Endodermal cell (in vitro differentiated cells): ENCODE results near the gene EPN3. TPM values are rescaled to one million over a fixed set of nuclear protein-coding genes. Genes with fewer than 3 reads are reported as not detected.

Experiments
- DNase-seq: peaks from one replicate; pipeline ENCODE4 v3.0.0-alpha.2; 2017
- H3K27ac ChIP-seq: 2 replicates; pipeline ENCODE4 v1.5.1; 2013; ENCODE audit warnings: mild to moderate bottlenecking, low read depth, low read length, moderate library complexity
- H3K27me3 ChIP-seq: 2 replicates; pipeline ENCODE4 v1.6.1; 2013; ENCODE audit warnings: mild to moderate bottlenecking, low read length, moderate library complexity; ENCODE audit not compliant: insufficient read depth, control insufficient read depth, poor library complexity, severe bottlenecking
- H3K36me3 ChIP-seq: 2 replicates; pipeline ENCODE4 v1.7.0; 2013; ENCODE audit warnings: mild to moderate bottlenecking, low read length, moderate library complexity; ENCODE audit not compliant: control insufficient read depth, insufficient read depth
- H3K4me1 ChIP-seq: one replicate; pipeline ENCODE4 v1.7.0; 2013; ENCODE audit warnings: low read length; ENCODE audit not compliant: control insufficient read depth, insufficient read depth
- H3K4me3 ChIP-seq: 2 replicates; pipeline ENCODE4 v1.5.1; 2013; ENCODE audit warnings: mild to moderate bottlenecking, low read length, moderate library complexity
- H3K9ac ChIP-seq: 2 replicates; pipeline ENCODE4 v1.6.1; 2013; ENCODE audit warnings: mild to moderate bottlenecking, low read length, moderate library complexity; ENCODE audit not compliant: poor library complexity, severe bottlenecking; ENCODE audit errors: extremely low read depth
- H3K9me3 ChIP-seq: 2 replicates; pipeline ENCODE4 v1.6.1; 2013; ENCODE audit warnings: mild to moderate bottlenecking, low read length, moderate library complexity; ENCODE audit not compliant: control insufficient read depth
- H3K27ac Mint-ChIP-seq: 2 replicates; pipeline ENCODE4 v1.8.0; 2020; ENCODE audit warnings: mixed read lengths
- H3K27me3 Mint-ChIP-seq: 2 replicates; pipeline ENCODE4 v1.8.0; 2021; ENCODE audit warnings: mild to moderate bottlenecking, mixed read lengths; ENCODE audit not compliant: insufficient read depth
- H3K36me3 Mint-ChIP-seq: 2 replicates; pipeline ENCODE4 v1.8.0; 2020; ENCODE audit warnings: low read depth, mixed read lengths
- H3K4me1 Mint-ChIP-seq: 2 replicates; pipeline ENCODE4 v1.8.0; 2020; ENCODE audit warnings: mixed read lengths
- H3K4me3 Mint-ChIP-seq: 2 replicates; pipeline ENCODE4 v1.8.0; 2020; ENCODE audit warnings: mild to moderate bottlenecking, moderate library complexity, mixed read lengths
- H3K9me3 Mint-ChIP-seq: 2 replicates; pipeline ENCODE4 v1.8.0; 2020; ENCODE audit warnings: mild to moderate bottlenecking, mixed read lengths
- CTCF ChIP-seq: fragments of 200-600 bp; sonication (generic); conservative IDR thresholded peaks from 2 replicates; pipeline ENCODE4 v1.5.0; 2021; ENCODE audit warnings: antibody characterized with exemption, mild to moderate bottlenecking
- WGBS, 2 experiments: methylation state at CpG; one replicate each; pipeline versions ENCODE4 v1.1.5 to v1.1.7; 2013; ENCODE audit warnings: missing lambda C conversion rate in 2 of 2, mixed read lengths in 1 of 2; ENCODE audit not compliant: insufficient coverage in 1 of 2, insufficient read length in 1 of 2; 5-methylcytosine and 5-hydroxymethylcytosine counted together
- total RNA-seq, 2 donors: library from RNA; stranded (reverse); fragmentation: NEBNext Ultra II Directional in 1 of 2; extraction: Animal tissue kit (Norgen Biotek cat#: 25700) in 1 of 2; gene quantifications; 2 replicates in 1 of 2; 3 replicates in 1 of 2; pipeline ENCODE4 v1.2.1, GENCODE V29; 2021

The EPN3 gene
- total RNA-seq, 2 donors from 2014 or later = 0.66 TPM; not detected in 1

DNA sequence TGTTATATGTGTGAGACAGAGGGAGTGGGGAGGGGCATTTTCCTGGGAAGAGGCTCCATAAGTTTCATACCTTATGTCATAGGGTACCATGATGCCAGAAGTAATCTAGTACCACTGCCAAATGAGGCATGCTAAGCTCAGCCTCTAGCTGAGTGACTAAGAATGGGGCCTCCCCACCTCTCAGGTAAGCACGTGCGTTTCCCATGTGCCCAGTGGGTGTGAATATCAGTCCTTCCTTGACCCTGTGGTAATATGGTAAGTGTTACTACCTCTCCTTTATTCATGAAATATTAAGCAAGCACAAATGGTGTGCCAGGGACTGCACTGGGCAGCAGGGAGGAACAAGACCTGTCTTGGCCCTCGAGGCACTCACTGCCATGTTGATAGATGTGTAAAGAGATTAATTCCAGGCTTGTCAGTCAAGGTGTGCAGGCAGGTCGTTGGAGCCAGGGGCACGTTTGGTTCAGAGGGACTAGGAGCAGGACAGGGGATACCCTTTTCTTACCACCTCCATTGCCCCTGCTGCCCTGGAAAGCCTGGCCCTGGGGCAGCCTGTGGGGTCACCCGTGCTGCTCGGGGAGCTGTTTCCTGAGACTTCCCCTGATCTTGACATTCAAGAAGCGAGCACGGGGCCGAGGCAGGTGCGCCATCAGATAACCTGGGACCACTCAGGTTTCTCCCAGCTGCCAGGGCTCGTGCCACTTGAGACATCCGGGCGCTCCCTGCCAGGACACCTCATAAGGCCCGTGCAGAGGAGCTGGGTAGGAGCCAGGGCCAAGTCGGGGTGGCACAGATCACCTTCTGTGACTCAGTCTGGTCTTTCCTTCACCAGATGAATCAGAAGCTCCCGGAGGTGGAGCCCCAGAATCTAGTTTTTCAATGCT lies 45.1 kb upstream of the EPN3 start:
- Histone ChIP-seq H3K4me3 (no peak overlapping the region), H3K9me3 (no peaks in the 10 kb centered on the region), H3K9ac (no peak overlapping the region), H3K4me1 (no peaks in the 10 kb centered on the region), H3K27me3 (no peaks in the 10 kb centered on the region), H3K27ac (no peak overlapping the region), H3K36me3 (peaks cover 21% of the 10 kb centered on the region)
- Mint-ChIP-seq H3K27ac (no peak overlapping the region), H3K27me3 (no peaks in the 10 kb centered on the region), H3K4me1 (no peaks in the 10 kb centered on the region), H3K9me3 (no peaks in the 10 kb centered on the region), H3K36me3 (peaks cover 20% of the 10 kb centered on the region), H3K4me3 (no peak overlapping the region)
- DNase-seq = no peak
- 91 to 97% methylated on average over 13 to 17 of the region's 17 CpGs for WGBS, 2 experiments
- TF ChIP-seq CTCF = no peak

DNA sequence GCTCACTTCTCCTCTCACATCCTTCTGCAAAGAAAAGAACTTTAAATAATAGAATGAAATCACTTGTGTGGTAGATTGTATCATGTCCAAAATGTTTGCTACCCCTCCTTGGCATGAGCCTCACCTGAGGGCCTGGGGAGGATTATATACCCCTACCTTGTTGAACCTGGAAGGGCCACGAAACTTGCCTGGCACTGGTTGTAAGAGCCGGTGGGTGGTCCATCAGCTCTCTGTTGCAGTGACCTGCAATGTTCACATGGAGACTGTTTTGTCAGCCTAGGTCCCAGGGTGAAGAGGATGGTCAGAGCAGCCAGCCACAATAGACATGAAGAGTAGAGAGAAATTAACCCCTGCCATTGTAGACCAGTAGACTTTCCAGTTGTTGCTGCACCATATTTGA lies 43.7 kb upstream of the EPN3 start:
- H3K27me3 Mint-ChIP-seq = no peaks in the 10 kb centered on the region
- Histone ChIP-seq H3K36me3 (peaks cover 16% of the 10 kb centered on the region), H3K9ac (no peak overlapping the region), H3K4me1 (no peaks in the 10 kb centered on the region), H3K4me3 (no peak overlapping the region), H3K27ac (no peak overlapping the region), H3K27me3 (no peaks in the 10 kb centered on the region), H3K9me3 (no peaks in the 10 kb centered on the region)
- H3K27ac Mint-ChIP-seq = no peak overlapping the region
- H3K9me3 Mint-ChIP-seq = no peaks in the 10 kb centered on the region
- no peaks in the 10 kb centered on the region for H3K4me1 Mint-ChIP-seq
- no peak for TF ChIP-seq CTCF
- WGBS, 2 experiments = 90 to 94% methylated on average over 2 of the region's 2 CpGs
- no peak for DNase-seq
- H3K4me3 Mint-ChIP-seq = no peak overlapping the region
- peaks cover 15% of the 10 kb centered on the region for H3K36me3 Mint-ChIP-seq

GRCh38 chr17:50491505-50491904 lies 41.0 kb upstream of the EPN3 start:
- DNase-seq = no peak
- H3K4me3 ChIP-seq = no peak overlapping the region
- no peaks in the 10 kb centered on the region for H3K9me3 Mint-ChIP-seq
- no peak overlapping the region for H3K27ac ChIP-seq
- H3K27me3 ChIP-seq = no peaks in the 10 kb centered on the region
- H3K9ac ChIP-seq = no peak overlapping the region
- no peaks in the 10 kb centered on the region for H3K36me3 ChIP-seq
- no peaks in the 10 kb centered on the region for H3K27me3 Mint-ChIP-seq
- no peak overlapping the region for H3K27ac Mint-ChIP-seq
- H3K4me3 Mint-ChIP-seq = no peak overlapping the region
- 83% methylated on average over 1 of the region's 1 CpG; no CpG with 5 or more reads in 1 of the 2 experiments for WGBS, 2 experiments
- no peaks in the 10 kb centered on the region for H3K36me3 Mint-ChIP-seq
- no peaks in the 10 kb centered on the region for H3K9me3 ChIP-seq
- no peaks in the 10 kb centered on the region for H3K4me1 Mint-ChIP-seq
- no peak for TF ChIP-seq CTCF
- H3K4me1 ChIP-seq = no peaks in the 10 kb centered on the region
